H1 (cell line): ENCODE measurements around the gene GARIN3. TPM values are rescaled to one million over a fixed set of nuclear protein-coding genes. Genes with fewer than 3 reads are reported as not detected.

Experiments
- CTCF ChIA-PET: fragments of 300-600 bp; sonication (Branson Sonifier 250); formaldehyde crosslinking; loops from one replicate; lab custom pipeline; 2021; ENCODE audit not compliant: partially characterized antibody; lab: Charles Lee
- POLR2A ChIA-PET: fragments of 300-600 bp; sonication (Branson Sonifier 250); formaldehyde crosslinking; loops from one replicate; lab custom pipeline; 2021; ENCODE audit warnings: inconsistent platforms; ENCODE audit not compliant: partially characterized antibody; lab: Charles Lee
- DNase-seq, 2 experiments: peaks; one replicate each; pipeline versions ENCODE4 v3.0.0 to v3.0.0-alpha.2; 2010 to 2022; ENCODE audit warnings: low spot score in 2 of 2, low read depth in 1 of 2, mixed read lengths in 1 of 2
- FAIRE-seq: peaks from 2 replicates; lab custom pipeline; 2011; peaks lifted over from hg19 to GRCh38; lab: Jason Lieb, UNC
- H2AFZ ChIP-seq: 2 replicates; pipeline ENCODE4 v1.8.1; 2012; ENCODE audit warnings: low read length, inconsistent platforms
- H2AK5ac ChIP-seq: 2 replicates; pipeline ENCODE4 v1.6.1; 2013; ENCODE audit warnings: low read depth, low read length
- H2BK120ac ChIP-seq: replicated peaks from 2 replicates; pipeline ENCODE3; 2013; ENCODE audit warnings: low read depth, low read length, inconsistent platforms
- H2BK12ac ChIP-seq: 2 replicates; pipeline ENCODE4 v1.6.1; 2013; ENCODE audit warnings: low read depth, low read length
- H2BK15ac ChIP-seq: 2 replicates; pipeline ENCODE4 v1.6.1; 2013; ENCODE audit warnings: low read length
- H2BK20ac ChIP-seq: 2 replicates; pipeline ENCODE4 v1.6.1; 2013; ENCODE audit warnings: low read length
- H2BK5ac ChIP-seq: 2 replicates; pipeline ENCODE4 v1.6.1; 2013; ENCODE audit warnings: low read depth, low read length
- H3K14ac ChIP-seq: 2 replicates; pipeline ENCODE4 v1.6.1; 2013; ENCODE audit warnings: inconsistent platforms; ENCODE audit not compliant: insufficient read length
- H3K18ac ChIP-seq: 2 replicates; pipeline ENCODE4 v1.6.1; 2013; ENCODE audit warnings: low read length; ENCODE audit errors: extremely low read depth
- H3K23ac ChIP-seq: 2 replicates; pipeline ENCODE4 v1.6.1; 2013; ENCODE audit warnings: inconsistent platforms; ENCODE audit not compliant: insufficient read length
- H3K23me2 ChIP-seq: 2 replicates; pipeline ENCODE4 v1.6.1; 2013; ENCODE audit warnings: low read depth, low read length
- H3K27ac ChIP-seq: 2 replicates; pipeline ENCODE4 v1.6.1; 2011; ENCODE audit warnings: low read depth, low read length, inconsistent platforms
- H3K27me3 ChIP-seq, 4 experiments: replicated peaks in 1 of 4; 1 replicate in 1 of 4; 2 replicates in 3 of 4; pipeline versions ENCODE4 v1.6.1 to v1.8.1; 2011 to 2013; ENCODE audit warnings: low read length in 3 of 4, mild to moderate bottlenecking in 3 of 4, inconsistent platforms in 2 of 4, mixed read lengths in 2 of 4, moderate library complexity in 1 of 4; ENCODE audit not compliant: control insufficient read depth in 3 of 4, insufficient read depth in 3 of 4; ENCODE audit errors: extremely low read depth in 1 of 4
- H3K36me3 ChIP-seq, 4 experiments: 2 replicates each; pipeline versions ENCODE4 v1.6.1 to v1.8.1; 2011 to 2013; ENCODE audit warnings: mild to moderate bottlenecking in 4 of 4, low read length in 3 of 4, moderate library complexity in 2 of 4, control low read depth in 1 of 4, inconsistent platforms in 1 of 4; ENCODE audit not compliant: insufficient read depth in 4 of 4, control insufficient read depth in 2 of 4
- H3K4ac ChIP-seq: replicated peaks from 2 replicates; pipeline ENCODE3; 2013; ENCODE audit warnings: low read length, low read depth, mixed read lengths, inconsistent platforms; ENCODE audit not compliant: insufficient read length
- H3K4me1 ChIP-seq, 4 experiments: replicated peaks in 1 of 4; 1 replicate in 1 of 4; 2 replicates in 3 of 4; pipeline versions ENCODE4 v1.6.1 to v1.8.1; 2011 to 2013; ENCODE audit warnings: low read length in 3 of 4, inconsistent platforms in 2 of 4, mixed read lengths in 1 of 4; ENCODE audit not compliant: insufficient read depth in 4 of 4, control insufficient read depth in 3 of 4
- H3K4me2 ChIP-seq, 2 experiments: 2 replicates each; pipeline versions ENCODE4 v1.6.1 to v1.8.1; 2011 to 2013; ENCODE audit warnings: low read depth in 2 of 2, low read length in 2 of 2, control low read depth in 1 of 2, inconsistent platforms in 1 of 2, mild to moderate bottlenecking in 1 of 2; ENCODE audit not compliant: insufficient read depth in 1 of 2
- H3K4me3 ChIP-seq, 4 experiments: fragments of 200-600, 300-600 bp in 1 of 4; sonication (generic), shearing (Covaris generic), sonication (Bioruptor Twin) in 1 of 4; 2 replicates each; pipeline versions ENCODE4 v1.5.1 to v1.8.1; 2011 to 2016; ENCODE audit warnings: low read length in 4 of 4, low read depth in 3 of 4, control low read depth in 2 of 4, inconsistent platforms in 2 of 4, mild to moderate bottlenecking in 2 of 4, mixed read lengths in 1 of 4, moderate library complexity in 1 of 4; ENCODE audit not compliant: insufficient read depth in 2 of 4; ENCODE audit errors: extremely low read depth in 1 of 4
- H3K56ac ChIP-seq: replicated peaks from 2 replicates; pipeline ENCODE3; 2013; ENCODE audit warnings: low read depth, mild to moderate bottlenecking, mixed read lengths, low read length, inconsistent platforms; ENCODE audit not compliant: insufficient read length
- H3K79me1 ChIP-seq: 2 replicates; pipeline ENCODE4 v1.6.1; 2013; ENCODE audit warnings: low read depth, low read length, control low read depth
- H3K79me2 ChIP-seq, 2 experiments: 2 replicates each; pipeline versions ENCODE4 v1.6.1 to v1.8.1; 2012 to 2013; ENCODE audit warnings: low read length in 2 of 2, mild to moderate bottlenecking in 2 of 2, inconsistent platforms in 1 of 2; ENCODE audit not compliant: insufficient read depth in 2 of 2, control insufficient read depth in 1 of 2
- H3K9ac ChIP-seq, 4 experiments: replicated peaks in 1 of 4; 1 replicate in 1 of 4; 2 replicates in 3 of 4; pipeline versions ENCODE4 v1.6.1 to v1.8.1; 2011 to 2013; ENCODE audit warnings: low read depth in 3 of 4, low read length in 3 of 4, control low read depth in 2 of 4, mild to moderate bottlenecking in 2 of 4, moderate library complexity in 2 of 4, inconsistent platforms in 1 of 4; ENCODE audit errors: extremely low read depth in 1 of 4
- H3K9me3 ChIP-seq, 2 experiments: 2 replicates each; pipeline versions ENCODE4 v1.6.1 to v1.8.1; 2012 to 2013; ENCODE audit warnings: mild to moderate bottlenecking in 2 of 2, moderate library complexity in 2 of 2, control low read depth in 1 of 2, inconsistent platforms in 1 of 2, low read depth in 1 of 2, low read length in 1 of 2, mixed read lengths in 1 of 2; ENCODE audit not compliant: insufficient read depth in 2 of 2
- H4K20me1 ChIP-seq, 2 experiments: replicated peaks in 1 of 2; 2 replicates each; pipeline versions ENCODE3 to v1.8.1; 2011 to 2013; ENCODE audit warnings: inconsistent platforms in 2 of 2, low read length in 2 of 2, mild to moderate bottlenecking in 1 of 2; ENCODE audit not compliant: insufficient read depth in 2 of 2, control insufficient read depth in 1 of 2
- H4K5ac ChIP-seq: 2 replicates; pipeline ENCODE4 v1.6.1; 2013; ENCODE audit warnings: low read length, low read depth, mixed read lengths, inconsistent platforms; ENCODE audit not compliant: insufficient read length
- H4K8ac ChIP-seq: 2 replicates; pipeline ENCODE4 v1.8.0; 2013; ENCODE audit warnings: mild to moderate bottlenecking, moderate library complexity, low read length, inconsistent platforms; ENCODE audit not compliant: insufficient read depth; ENCODE audit errors: extremely low read depth
- H4K91ac ChIP-seq: replicated peaks from 2 replicates; pipeline ENCODE3; 2013; ENCODE audit warnings: low read length, mixed read lengths, inconsistent platforms; ENCODE audit not compliant: insufficient read length
- EP300 ChIP-seq, 2 experiments: IDR thresholded peaks; 1 replicate in 1 of 2; 2 replicates in 1 of 2; pipeline ENCODE4 v1.6.1; 2011 to 2012; ENCODE audit warnings: low read depth in 2 of 2, low read length in 2 of 2, mild to moderate bottlenecking in 2 of 2, borderline replicate concordance in 1 of 2, inconsistent platforms in 1 of 2, moderate library complexity in 1 of 2
- EZH2 ChIP-seq: fragments of 200-600 bp; sonication (generic); IDR thresholded peaks from 2 replicates; pipeline ENCODE4 v1.7.1; 2012; ENCODE audit warnings: low read depth, mild to moderate bottlenecking, moderate library complexity, low read length, inconsistent platforms; ENCODE audit not compliant: severe bottlenecking
- KDM5A ChIP-seq: fragments of 200-600 bp; IDR thresholded peaks from 2 replicates; pipeline ENCODE4 v1.7.1; 2012; ENCODE audit warnings: mild to moderate bottlenecking, low read length, inconsistent platforms, mixed read lengths
- RAD21 ChIP-seq, 2 experiments: IDR thresholded peaks in 1 of 2; conservative IDR thresholded peaks in 1 of 2; 2 replicates each; pipeline ENCODE4 v1.6.1; 2011; ENCODE audit warnings: low read depth in 2 of 2, low read length in 2 of 2, improper control_type of control experiment in 1 of 2, inconsistent platforms in 1 of 2, mild to moderate bottlenecking in 1 of 2, moderate library complexity in 1 of 2
- SIN3A ChIP-seq, 2 experiments: IDR thresholded peaks in 1 of 2; conservative IDR thresholded peaks in 1 of 2; 2 replicates each; pipeline ENCODE4 v1.6.1; 2011 to 2012; ENCODE audit warnings: low read length in 2 of 2, improper control_type of control experiment in 1 of 2, low read depth in 1 of 2, mild to moderate bottlenecking in 1 of 2
- WGBS, 2 experiments: shearing (Covaris generic) in 1 of 2; methylation state at CpG; one replicate each; pipeline versions ENCODE4 v1.1.6 to v1.1.7; 2013 to 2015; ENCODE audit warnings: low lambda C conversion rate in 2 of 2, mixed read lengths in 2 of 2, inconsistent platforms in 1 of 2, low coverage in 1 of 2, missing lambda C conversion rate in 1 of 2; ENCODE audit not compliant: insufficient replicate concordance in 2 of 2, insufficient coverage in 1 of 2, insufficient read length in 1 of 2; ENCODE audit errors: extremely low coverage in 1 of 2, missing lambda C conversion rate in 1 of 2; 5-methylcytosine and 5-hydroxymethylcytosine counted together
- polyA plus RNA-seq, 7 experiments: library from polyadenylated mRNA; depleted of rRNA in 3 of 7; stranded (reverse) in 5 of 7; unstranded in 2 of 7; fragments of >200 nt in 5 of 7; fragments of 200-250 nt in 2 of 7; gene quantifications; 1 replicate in 5 of 7; 2 replicates in 1 of 7; 4 replicates in 1 of 7; pipeline versions ENCODE4 v1.2.1 to v1.2.3, GENCODE V29; 2011 to 2013; ENCODE audit warnings: missing spikeins in 2 of 7, mixed read lengths in 2 of 7
- total RNA-seq: library from RNA; stranded (reverse); fragmentation: NEBNext Ultra II Directional; extraction: Animal tissue kit (Norgen Biotek cat#: 25700); gene quantifications from 2 replicates; pipeline ENCODE4 v1.2.1, GENCODE V29; 2021

GARIN3 gene
- total and polyA plus RNA-seq, 2 of the 8 experiments (the other 6 are each of a cell fraction or from before 2014, with no cell fraction given), result not detected

- H4K91ac ChIP-seq, result no peak overlapping the region
- WGBS, 2 experiments, result 91% methylated on average over 4 of the region's 4 CpGs; no CpG with 5 or more reads in 1 of the 2 experiments
- H3K9ac ChIP-seq, result no peak overlapping the region
- DNase-seq (no peak), FAIRE-seq (no peak)
- H3K23ac ChIP-seq, result no peak overlapping the region
- CTCF ChIA-PET, result interaction anchor here (2.1 kb wide), 1 partner anchor 19 kb away, joined by 9 read pairs; no protein-coding TSS in a partner anchor
- H3K4me3 ChIP-seq, result no peak overlapping the region
- H3K18ac ChIP-seq, result no peak overlapping the region
- H2BK15ac ChIP-seq, result no peak overlapping the region
- H3K79me1 ChIP-seq, result no peaks in the 10 kb centered on the region
- H3K23me2 ChIP-seq, result no peaks in the 10 kb centered on the region; the same call in 1 of the 2 replicates
- H2AFZ ChIP-seq, result no peak overlapping the region
- no peak overlapping the region for H2AK5ac ChIP-seq
- no peaks in the 10 kb centered on the region for H3K9me3 ChIP-seq
- no peak overlapping the region for H4K8ac ChIP-seq
- H3K14ac ChIP-seq, result no peak overlapping the region
- no peaks in the 10 kb centered on the region for H3K27me3 ChIP-seq
- no peaks in the 10 kb centered on the region for H3K4me1 ChIP-seq
- H4K5ac ChIP-seq, result no peak overlapping the region
- no peak overlapping the region for H2BK12ac ChIP-seq
- no peak overlapping the region for H3K56ac ChIP-seq
- H3K27ac ChIP-seq, result no peak overlapping the region
- no peak overlapping the region for H2BK20ac ChIP-seq
- H3K36me3 ChIP-seq, result no peaks in the 10 kb centered on the region
- no peak overlapping the region for H2BK120ac ChIP-seq
- H3K4me2 ChIP-seq, result no peak overlapping the region
- H3K79me2 ChIP-seq, result no peaks in the 10 kb centered on the region
- no peaks in the 10 kb centered on the region for H4K20me1 ChIP-seq
- POLR2A ChIA-PET, result no interaction called here
- H3K4ac ChIP-seq, result no peak overlapping the region
- no peak overlapping the region for H2BK5ac ChIP-seq
- TF ChIP-seq KDM5A (no peak), EP300 (IDR thresholded peaks at IDR 0.05; ENCODE audit: borderline replicate concordance in 1 of 2, low read depth in 2 of 2, low read length in 2 of 2) (no peak), SIN3A (conservative IDR thresholded peaks at IDR 0.05 in 1 of 2, IDR thresholded peaks at IDR 0.05 in 1 of 2; ENCODE audit: low read depth in 1 of 2, low read length in 2 of 2) (no peak), EZH2 (no peak), RAD21 (IDR thresholded peaks at IDR 0.05 in 1 of 2, conservative IDR thresholded peaks at IDR 0.05 in 1 of 2; ENCODE audit: low read depth in 2 of 2, low read length in 2 of 2) (no peak)
Observed at GRCh38 chr5:157167214-157167621, 1.2 kb upstream of the GARIN3 start.
